GM19455 (cell line): Measurements from ENCODE around the gene NOL6.
"Not testable (repeated sequence)": the region's sequence is repeated elsewhere in the genome, so short reads cannot be mapped to it uniquely, and the experiment has no call there.

Experiments
- ATAC-seq: cut with Tn5 transposase; IDR thresholded peaks from one replicate; pipeline ENCODE4 v1.9.1; 2021; ENCODE audit not compliant: unreplicated experiment

Gene NOL6

GRCh38 chr9:33472881-33473615, 676 bp downstream of the NOL6 start:
- ATAC-seq, result no peak

- no peak for ATAC-seq
Observed at GRCh38 chr9:33472171-33472880, 1.4 kb downstream of the NOL6 start.

DNA sequence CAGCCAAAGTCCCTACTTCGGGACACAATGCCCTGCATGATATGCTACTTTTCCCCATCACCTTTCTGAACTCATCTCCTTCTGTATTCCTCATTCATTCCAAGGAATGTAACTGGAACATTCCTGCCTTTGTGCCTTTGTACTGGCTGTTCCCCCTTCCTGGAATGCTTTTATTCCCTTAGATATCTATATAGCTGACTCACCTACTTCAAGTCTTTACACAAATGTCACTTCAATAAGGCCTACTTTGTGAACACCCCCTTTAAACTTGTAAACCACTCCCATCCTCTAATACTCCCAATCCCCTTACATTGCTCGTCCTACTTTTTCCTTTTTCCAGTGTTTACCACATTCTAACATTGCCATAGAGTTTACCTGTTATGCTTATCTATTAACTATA, 2.4 kb downstream of the NOL6 start:
- no peak for ATAC-seq

GRCh38 chr9:33469891-33470290, 3.8 kb downstream of the NOL6 start:
- no peak for ATAC-seq

GRCh38 chr9:33468797-33469621, 4.7 kb downstream of the NOL6 start:
- ATAC-seq, result no peak

DNA sequence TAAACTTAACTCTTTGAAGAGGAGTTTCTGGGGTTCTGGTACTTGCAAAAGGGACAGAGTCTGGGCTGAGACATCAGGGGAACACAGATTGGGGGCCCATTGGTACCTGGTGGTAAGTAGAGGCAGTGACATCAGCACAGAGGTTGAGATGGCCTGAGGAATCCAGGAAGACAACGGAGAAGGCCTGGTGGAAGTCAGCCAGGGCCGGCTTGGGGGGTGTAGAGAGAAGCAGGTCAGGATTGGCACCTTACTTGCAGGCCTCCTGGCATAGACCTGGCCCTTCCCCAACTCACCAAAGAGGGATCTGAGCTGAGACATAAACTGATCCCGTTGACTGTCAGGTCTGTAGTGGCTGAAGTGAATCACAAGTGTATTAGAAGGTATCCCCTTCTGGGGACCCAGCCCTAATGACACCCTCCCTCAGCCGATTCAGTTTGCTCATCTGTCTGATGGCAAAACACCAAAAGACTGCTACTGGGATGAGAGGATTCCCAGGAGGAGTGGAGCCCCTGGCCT, 5.5 kb downstream of the NOL6 start:
- ATAC-seq, result no peak

- no peak for ATAC-seq
Observed at GRCh38 chr9:33467526-33467925, 6.2 kb downstream of the NOL6 start.

GRCh38 chr9:33466565-33467495, 6.9 kb downstream of the NOL6 start:
- ATAC-seq, result no peak

DNA sequence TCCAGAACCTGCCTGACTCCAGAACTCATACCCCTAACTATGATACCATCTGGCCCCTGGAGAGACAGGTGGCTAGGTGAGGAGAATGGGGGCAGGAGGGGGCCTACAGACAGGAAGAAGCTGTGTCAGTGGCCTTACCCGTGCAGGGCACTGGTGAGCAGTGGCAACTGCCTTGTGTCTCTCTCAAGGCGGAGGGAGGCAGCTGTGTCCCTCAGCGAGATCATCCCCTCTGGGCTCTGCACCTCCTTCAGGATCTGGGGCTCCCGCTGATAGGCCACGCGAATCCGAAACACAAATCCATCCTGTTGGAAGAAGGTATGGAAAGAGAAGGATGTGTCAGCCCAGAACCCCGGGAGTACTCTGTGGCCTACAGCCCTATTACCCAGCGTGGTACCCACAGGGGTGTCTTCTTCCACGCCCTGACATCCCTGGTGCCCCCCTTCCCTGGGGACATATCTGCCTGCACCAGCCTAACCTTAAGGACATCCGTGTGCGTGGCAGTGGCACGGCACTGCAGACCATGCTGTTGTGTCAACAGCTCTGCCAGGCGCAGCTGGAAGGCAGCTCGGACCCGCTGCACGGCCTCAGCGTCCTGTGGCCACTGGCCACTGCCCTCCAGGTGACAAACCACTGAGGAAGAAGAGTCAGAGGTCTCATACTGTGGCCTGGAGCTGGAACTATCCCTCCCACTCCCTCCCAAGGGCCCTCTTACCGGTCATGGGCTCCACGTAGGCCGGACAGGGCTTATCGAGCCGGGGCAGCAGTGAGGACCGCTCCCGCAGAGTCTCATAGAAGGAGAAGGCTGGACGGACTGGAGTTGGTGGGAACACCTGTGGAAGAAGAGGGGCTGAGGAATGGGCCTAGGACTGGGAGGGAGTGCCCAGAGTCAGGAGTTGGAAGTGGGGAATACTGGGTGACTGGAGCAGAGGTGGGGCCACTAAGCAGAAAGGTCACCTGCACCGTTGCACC, 7.8 kb downstream of the NOL6 start:
- no peak for ATAC-seq

DNA sequence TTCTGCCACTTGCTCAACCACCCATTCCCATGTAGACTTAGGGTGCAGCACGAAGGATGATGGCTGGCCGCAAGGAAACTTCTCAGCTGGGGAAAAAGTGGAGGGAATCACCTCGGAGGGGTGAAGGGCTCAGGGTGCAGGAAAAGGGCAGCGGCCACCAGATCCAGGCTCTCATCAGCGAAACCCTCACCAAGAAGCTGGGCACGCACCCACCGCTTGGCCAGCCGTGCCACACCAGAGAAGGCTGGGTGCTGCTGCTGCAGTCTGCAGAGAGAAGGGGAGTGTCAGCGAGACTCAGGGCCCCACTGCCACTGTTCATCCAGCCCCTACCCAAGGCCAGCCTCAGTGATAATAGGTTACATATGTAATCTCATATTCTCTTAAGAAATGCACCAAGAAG, 8.6 kb downstream of the NOL6 start:
- ATAC-seq, result no peak

GRCh38 chr9:33464045-33464636, 9.6 kb downstream of the NOL6 start:
- ATAC-seq, result no peak

DNA sequence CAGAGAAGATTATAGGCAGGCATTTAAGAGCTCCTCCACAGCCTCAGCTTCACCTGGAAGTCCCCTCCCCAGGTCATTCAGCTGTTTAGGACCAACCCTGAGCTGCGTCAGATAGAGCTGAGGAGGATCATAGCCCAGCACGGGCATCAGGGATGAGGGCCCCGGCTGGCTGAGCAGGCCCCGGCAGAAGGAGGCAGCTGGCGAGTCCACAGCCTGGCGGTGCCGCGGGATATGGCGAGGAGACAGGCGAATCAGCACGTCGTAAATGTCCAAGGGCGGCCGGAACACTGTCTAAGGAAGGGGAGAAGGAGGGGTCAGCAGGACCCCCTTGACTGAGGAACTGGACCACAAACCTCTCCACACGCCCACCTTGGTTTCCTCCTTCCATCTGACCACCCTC, 10.6 kb downstream of the NOL6 start:
- no peak for ATAC-seq

DNA sequence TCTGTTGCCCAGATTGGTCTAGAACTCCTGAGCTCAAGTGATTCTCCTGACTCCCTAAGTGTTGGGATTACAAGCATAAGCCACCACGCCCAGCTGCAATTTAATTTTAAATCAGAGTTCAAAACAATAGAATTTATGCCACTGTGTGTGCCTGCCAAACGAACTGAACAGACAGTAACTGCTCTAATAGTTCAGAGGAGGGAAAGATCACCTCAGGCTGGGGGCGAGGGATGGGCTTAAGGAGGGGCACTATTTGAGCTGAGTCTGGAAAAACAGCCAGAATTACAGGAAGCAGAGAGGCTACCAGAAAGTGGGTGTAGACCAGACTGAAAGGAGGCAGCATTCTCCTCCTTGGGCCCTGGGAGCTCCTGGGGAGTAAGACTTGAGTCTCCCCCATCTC, 12.2 kb downstream of the NOL6 start:
- ATAC-seq, result no peak

DNA sequence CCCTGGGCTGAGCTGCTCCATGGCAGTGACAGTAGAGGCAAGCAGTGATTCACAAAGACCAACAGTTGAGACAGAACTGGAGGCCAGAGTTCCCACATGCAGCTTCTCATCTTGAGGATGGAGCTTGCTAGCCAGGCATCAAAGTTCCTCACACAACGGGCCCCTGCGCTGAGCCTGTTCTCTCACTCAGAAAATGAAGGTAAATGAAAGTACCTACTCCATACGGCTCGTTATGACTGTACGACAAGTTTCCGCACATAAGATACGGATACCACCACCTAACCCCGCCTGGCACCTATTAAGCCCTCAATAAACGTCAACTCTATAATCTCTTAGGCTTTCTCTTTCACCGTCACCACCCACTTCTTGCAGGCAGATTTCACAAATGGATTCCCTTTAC, 12.9 kb downstream of the NOL6 start:
- ATAC-seq, result no peak

- ATAC-seq, result no peak
Observed at GRCh38 chr9:33459115-33459514, 14.6 kb downstream of the NOL6 start.

GRCh38 chr9:33458444-33458843, 15.3 kb downstream of the NOL6 start:
- no peak for ATAC-seq

GRCh38 chr9:33455945-33456344, 17.8 kb downstream of the NOL6 start:
- no peak for ATAC-seq

- not testable (repeated sequence) for ATAC-seq
Observed at GRCh38 chr9:33455456-33455855, 18.3 kb downstream of the NOL6 start.

DNA sequence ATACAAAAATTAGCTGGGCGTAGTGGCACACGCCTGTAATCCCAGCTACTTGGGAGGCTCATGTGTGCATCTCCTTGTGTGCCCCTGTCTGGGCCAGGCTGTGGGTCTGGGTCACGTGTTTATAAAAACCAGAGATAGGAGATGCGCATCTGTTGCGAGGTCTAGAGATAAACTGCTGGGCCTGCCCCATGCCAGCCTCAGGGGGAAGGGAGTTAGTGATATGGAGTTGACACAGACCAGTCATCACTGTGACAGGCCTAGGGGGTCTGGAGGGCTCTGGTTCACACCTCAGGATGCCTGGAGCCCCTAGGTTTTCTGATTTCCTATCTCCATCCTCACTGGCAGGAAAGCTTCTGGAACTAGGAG, 19.1 kb downstream of the NOL6 start:
- ATAC-seq, result not testable (repeated sequence)
